GM21515 (cell line): ENCODE results near the gene CUTA.
A peak's percentile ranks its signal among the peaks of the same experiment; 100 is the strongest.

Experiments used
- ATAC-seq: cut with Tn5 transposase; IDR thresholded peaks from one replicate; pipeline ENCODE4 v1.9.1; 2021; ENCODE audit not compliant: unreplicated experiment

Gene CUTA

GRCh38 chr6:33439956-33440648 is 22.2 kb upstream of the CUTA start:
- no peak for ATAC-seq

- ATAC-seq: no peak
Measured at GRCh38 chr6:33438978-33439594, 21.2 kb upstream of the CUTA start.

- ATAC-seq: no peak
Measured at GRCh38 chr6:33437666-33438065, 19.8 kb upstream of the CUTA start.

- ATAC-seq: no peak
Measured at GRCh38 chr6:33434961-33435360, 17.1 kb upstream of the CUTA start.

- ATAC-seq: no peak
Measured at GRCh38 chr6:33433544-33434191, 15.8 kb upstream of the CUTA start.

GRCh38 chr6:33433001-33433543 is 15.2 kb upstream of the CUTA start:
- no peak for ATAC-seq

- no peak for ATAC-seq
Measured at GRCh38 chr6:33432546-33432945, 14.6 kb upstream of the CUTA start.

- no peak for ATAC-seq
Measured at GRCh38 chr6:33431880-33432541, 14.1 kb upstream of the CUTA start.

GRCh38 chr6:33430991-33431879 is 13.3 kb upstream of the CUTA start:
- no peak for ATAC-seq

GRCh38 chr6:33430334-33430733 is 12.4 kb upstream of the CUTA start:
- no peak for ATAC-seq

- ATAC-seq: no peak
Measured at GRCh38 chr6:33429750-33430052, 11.8 kb upstream of the CUTA start.

GRCh38 chr6:33428966-33429749 is 11.3 kb upstream of the CUTA start:
- no peak for ATAC-seq

- ATAC-seq: no peak
Measured at GRCh38 chr6:33428224-33428965, 10.5 kb upstream of the CUTA start.

GRCh38 chr6:33427585-33428223 is 9.8 kb upstream of the CUTA start:
- ATAC-seq: no peak

GRCh38 chr6:33426590-33427511 is 8.9 kb upstream of the CUTA start:
- no peak for ATAC-seq

GRCh38 chr6:33425668-33426577 is 8.0 kb upstream of the CUTA start:
- ATAC-seq: peak; percentile 35
